SK-N-MC (cell line): Measurements from ENCODE around the gene SLC16A5.
"Not testable (repeated sequence)": the region's sequence is repeated elsewhere in the genome, so short reads cannot be mapped to it uniquely, and the experiment has no call there.

Experiments used
- DNase-seq: peaks from one replicate; pipeline ENCODE4 v3.0.0-alpha.2; 2011; ENCODE audit warnings: low read depth, low spot score
- H3K27ac ChIP-seq: fragments of 200-600 bp; sonication (generic); 2 replicates; pipeline ENCODE4 v1.5.1; 2016; ENCODE audit warnings: mixed run types
- H3K36me3 ChIP-seq: fragments of 200-600 bp; sonication (generic); 2 replicates; pipeline ENCODE4 v1.6.1; 2017; ENCODE audit warnings: antibody characterized with exemption, low read length, mixed read lengths; ENCODE audit not compliant: insufficient read depth
- H3K4me3 ChIP-seq: fragments of 200-600 bp; sonication (generic); 2 replicates; pipeline ENCODE4 v1.5.1; 2016
- H3K9ac ChIP-seq: fragments of 200-600 bp; sonication (generic); 2 replicates; pipeline ENCODE4 v1.8.0; 2017; ENCODE audit warnings: mixed run types, mixed read lengths; ENCODE audit not compliant: insufficient read length
- H3K9me3 ChIP-seq: fragments of 200-600 bp; sonication (generic); 2 replicates; pipeline ENCODE4 v1.6.1; 2017; ENCODE audit warnings: low read depth, mild to moderate bottlenecking, antibody characterized with exemption, low read length, moderate library complexity, mixed read lengths
- EZH2 ChIP-seq: fragments of 200-600 bp; sonication (generic); IDR thresholded peaks from one replicate; pipeline ENCODE4 v1.6.1; 2017; ENCODE audit warnings: antibody characterized with exemption
- FOXP2 ChIP-seq: optimal IDR thresholded peaks from 2 replicates; pipeline ENCODE3; 2011; ENCODE audit warnings: mild to moderate bottlenecking, moderate library complexity; ENCODE audit not compliant: insufficient read depth; ENCODE audit errors: extremely low read length, control extremely low read depth
- POLR2AphosphoS5 ChIP-seq: IDR thresholded peaks from 2 replicates; pipeline ENCODE4 v1.6.1; 2012; ENCODE audit warnings: mild to moderate bottlenecking, low read depth, low read length, borderline replicate concordance

Gene SLC16A5

DNA sequence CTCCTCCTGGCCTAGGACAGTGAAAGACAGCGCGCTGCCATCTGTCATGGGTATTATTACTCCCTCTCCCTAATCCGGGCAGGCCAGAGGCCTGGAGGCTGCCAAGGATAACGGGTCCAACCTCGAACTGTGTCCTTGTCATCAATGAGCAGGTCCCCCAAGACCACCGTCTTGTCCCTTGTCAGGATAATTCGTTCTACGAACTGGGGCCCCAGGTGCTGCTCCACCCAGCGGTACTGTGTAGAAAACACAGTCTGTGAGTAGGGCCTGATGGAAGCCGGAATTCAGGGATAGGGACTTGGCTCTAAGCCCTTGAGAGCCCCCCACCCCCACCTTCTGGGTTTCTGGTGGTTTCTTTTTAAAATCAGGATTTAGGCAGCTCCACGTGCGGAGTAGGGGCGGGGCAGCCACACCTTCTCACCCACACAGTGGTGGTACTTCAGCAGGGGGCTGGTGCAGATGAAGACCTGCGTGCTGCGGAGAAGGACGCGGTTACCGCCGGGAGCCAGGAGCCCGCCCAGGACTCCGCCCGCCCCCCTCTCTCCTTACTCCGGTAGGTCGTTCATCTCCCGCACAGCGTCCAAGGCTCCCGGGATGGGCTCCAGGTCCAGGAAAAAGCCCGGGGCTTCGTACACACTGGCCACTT, 43.0 kb downstream of the SLC16A5 start:
- Histone ChIP-seq H3K4me3 (peak overlapping the region; percentile 97), H3K27ac (peak overlapping the region; percentile 70), H3K9ac (peak overlapping the region; percentile 90), H3K36me3 (peaks cover 14% of the 10 kb centered on the region; the same call in 1 of the 2 replicates), H3K9me3 (no peaks in the 10 kb centered on the region)
- no peak for TF ChIP-seq EZH2
- no peak for TF ChIP-seq POLR2AphosphoS5
- TF ChIP-seq FOXP2: no peak
- peak; percentile 24 for DNase-seq

DNA sequence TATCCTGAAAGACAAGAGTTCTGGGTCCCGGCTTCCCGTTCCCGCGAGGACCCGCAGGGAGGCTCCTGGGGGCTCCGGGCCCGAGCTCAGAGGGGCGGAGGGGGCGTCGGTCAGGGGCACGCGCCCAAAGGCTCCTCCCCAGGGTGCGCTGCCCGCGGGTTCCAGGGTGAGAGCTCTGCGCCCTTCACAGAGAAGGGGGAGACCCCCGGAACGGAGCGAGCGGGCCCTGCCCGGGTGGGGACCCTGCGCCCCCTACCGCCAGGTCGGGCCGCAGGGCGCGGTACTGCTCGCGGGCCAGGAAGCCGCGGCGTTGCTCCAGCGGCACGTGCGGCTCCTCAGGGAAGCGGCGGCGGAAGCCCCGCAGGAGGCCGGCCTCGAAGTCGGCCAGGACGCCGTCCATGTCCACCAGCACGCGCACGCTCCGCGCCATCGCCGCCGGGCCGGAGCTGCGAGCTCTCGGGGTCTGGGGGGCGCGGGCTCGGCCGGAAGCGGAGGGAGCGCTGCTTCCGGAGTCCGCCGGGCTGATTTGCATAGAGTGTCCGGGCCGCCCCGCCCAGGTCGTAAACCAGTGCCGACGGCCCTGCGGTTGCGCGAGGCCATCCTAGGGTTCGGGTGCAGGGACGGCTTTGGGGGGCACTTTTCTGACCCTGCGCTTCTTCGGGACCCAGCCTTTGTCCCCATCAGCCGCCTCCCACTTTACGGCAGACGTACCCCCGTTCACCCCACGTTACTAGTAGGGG, 43.7 kb downstream of the SLC16A5 start, which contains the start of gene NT5C:
TSS of gene NT5C (minus strand) at position 465 of the 740 bp plus-strand sequence. CDS start at position 430, 35 bp downstream.
- Histone ChIP-seq H3K9ac (peak within 1 kb of the TSS; percentile 90), H3K27ac (peak within 1 kb of the TSS; percentile 70), H3K4me3 (peak within 1 kb of the TSS; percentile 97), H3K9me3 (no peaks in the 10 kb centered on the region), H3K36me3 (peaks cover 21% of the 10 kb centered on the region)
- TF ChIP-seq EZH2: no peak
- TF ChIP-seq POLR2AphosphoS5: peak; percentile 81
- no peak for TF ChIP-seq FOXP2
- no peak for DNase-seq

DNA sequence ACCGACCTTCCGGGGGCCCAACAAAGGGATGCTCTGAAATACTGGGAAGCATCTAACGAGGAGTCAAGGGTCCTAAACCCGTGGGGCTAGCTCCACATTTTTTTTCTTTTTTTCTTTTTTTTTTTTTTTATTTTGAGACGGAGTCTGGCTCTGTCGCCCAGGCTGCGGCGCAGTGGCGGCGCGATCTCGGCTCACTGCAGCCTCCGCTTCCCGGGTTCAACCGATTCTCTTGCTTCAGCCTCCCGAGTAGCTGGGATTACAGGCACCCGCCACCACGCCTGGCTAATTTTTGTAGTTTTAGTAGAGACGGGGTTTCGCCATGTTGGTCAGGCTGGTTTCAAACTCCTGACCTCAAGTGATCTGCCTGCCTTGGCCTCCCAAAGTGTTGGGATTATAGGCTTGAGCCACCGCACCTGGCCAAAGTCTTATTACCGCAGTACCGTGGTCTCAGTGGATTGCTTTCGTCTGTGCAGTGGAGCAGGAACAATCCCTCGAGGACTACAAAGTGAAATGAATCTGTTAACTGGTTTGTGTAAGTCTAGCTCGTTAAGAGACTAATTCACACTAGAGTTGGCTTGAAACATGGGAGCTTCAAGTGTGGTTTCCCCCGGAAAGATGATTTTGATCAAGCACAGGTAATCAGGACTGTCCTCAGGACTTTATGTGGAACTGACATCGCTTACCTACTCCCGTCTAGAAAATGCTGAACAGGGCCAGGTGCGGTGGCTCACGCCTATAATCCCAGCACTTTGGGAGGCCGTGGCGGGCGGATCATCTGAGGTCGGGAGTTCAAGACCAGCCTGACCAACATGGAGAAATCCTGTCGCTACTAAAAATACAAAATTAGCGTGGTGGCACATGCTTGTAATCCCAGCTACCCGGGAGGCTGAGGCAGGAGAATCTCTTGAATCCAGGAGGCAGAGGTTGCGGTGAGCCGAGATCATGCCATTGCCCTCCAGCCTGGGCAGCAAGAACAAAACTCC, 44.6 kb downstream of the SLC16A5 start:
- peak overlapping the region; percentile 90 for H3K9ac ChIP-seq
- peak overlapping the region; percentile 97 for H3K4me3 ChIP-seq
- H3K36me3 ChIP-seq: peaks cover 29% of the 10 kb centered on the region
- not testable (repeated sequence) for DNase-seq, H3K9me3 ChIP-seq
- H3K27ac ChIP-seq: peak overlapping the region; percentile 70

DNA sequence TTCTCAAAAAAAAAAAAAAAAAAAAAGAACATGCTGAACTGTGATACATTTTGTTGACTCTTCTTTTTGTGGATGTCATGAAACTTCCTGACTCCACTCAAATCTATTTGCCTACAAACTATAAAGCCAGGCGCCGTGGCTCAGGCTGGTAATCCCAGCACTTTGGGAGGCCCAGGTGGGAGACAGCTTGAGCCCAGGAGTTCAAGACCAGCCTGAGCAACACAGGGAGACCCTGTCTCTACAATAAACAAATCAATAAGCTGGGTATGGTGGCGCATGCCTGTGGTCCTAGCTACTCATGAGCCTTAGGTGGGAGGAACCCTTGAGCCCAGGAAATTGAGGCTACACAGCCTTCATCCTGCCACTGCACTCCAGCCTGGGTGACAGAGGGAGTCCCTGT, 45.2 kb downstream of the SLC16A5 start:
- Histone ChIP-seq H3K27ac (peak overlapping the region; percentile 74; the same call in 1 of the 2 replicates), H3K9ac (no peak overlapping the region), H3K9me3 (no peaks in the 10 kb centered on the region), H3K4me3 (no peak overlapping the region), H3K36me3 (peaks cover 36% of the 10 kb centered on the region)
- no peak for DNase-seq
- TF ChIP-seq FOXP2 (no peak), EZH2 (no peak), POLR2AphosphoS5 (peak; percentile 36; the same call in 1 of the 2 replicates)

DNA sequence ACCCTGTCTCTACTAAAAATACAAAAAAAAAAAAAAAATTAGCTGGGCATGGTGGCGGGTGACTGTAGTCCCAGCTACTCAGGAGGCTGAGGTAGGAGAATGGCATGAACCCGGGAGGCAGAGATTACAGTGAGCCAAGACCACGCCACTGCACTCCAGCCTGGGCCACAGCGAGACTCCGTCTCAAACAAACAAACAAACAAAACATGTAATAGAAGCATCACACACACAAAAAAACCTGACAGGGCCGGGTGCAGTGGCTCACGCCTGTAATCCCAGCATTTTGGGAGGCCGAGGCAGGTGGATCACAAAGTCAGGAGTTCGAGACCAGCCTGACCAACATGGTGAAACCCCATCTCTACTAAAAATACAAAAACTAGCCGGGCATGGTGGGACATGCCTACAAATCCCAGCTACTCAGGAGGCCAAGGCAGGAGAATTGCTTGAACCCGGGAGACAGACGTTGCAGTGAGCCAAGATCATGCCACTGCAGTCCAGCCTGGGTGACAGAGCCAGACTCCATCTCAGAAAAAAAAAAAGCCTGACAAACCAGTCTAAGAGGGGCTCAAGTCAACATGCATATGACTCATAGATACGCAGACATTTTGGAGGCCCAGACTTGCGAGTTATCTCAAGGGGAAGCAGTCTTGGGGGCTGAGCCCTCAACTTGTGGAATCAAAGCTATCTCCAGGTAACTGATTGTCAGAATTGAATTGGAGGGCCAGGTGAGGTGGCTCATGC, 46.0 kb downstream of the SLC16A5 start:
- not testable (repeated sequence) for H3K4me3 ChIP-seq, H3K27ac ChIP-seq, H3K9ac ChIP-seq, H3K9me3 ChIP-seq, DNase-seq
- peaks cover 44% of the 10 kb centered on the region for H3K36me3 ChIP-seq

DNA sequence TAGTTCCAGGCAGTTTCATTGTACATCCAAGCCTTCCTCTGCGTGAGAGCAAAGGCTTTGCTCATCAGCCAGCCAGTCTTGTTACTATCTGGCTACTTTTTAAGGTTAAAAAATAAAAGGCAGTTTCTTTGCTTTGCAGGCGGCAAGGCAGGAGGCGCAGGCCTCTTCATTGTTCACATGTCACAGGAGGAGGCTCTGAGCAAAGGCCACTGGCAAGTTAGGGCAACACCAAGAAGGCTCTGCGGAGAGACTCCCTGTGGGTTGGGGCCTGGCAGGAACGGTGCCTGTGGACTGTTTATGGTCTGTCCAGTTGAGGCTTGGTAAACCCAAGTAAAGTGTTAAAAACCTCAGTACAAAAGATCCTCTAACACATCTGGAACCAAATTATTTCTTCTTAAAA, 47.7 kb downstream of the SLC16A5 start:
- Histone ChIP-seq H3K36me3 (peaks cover 53% of the 10 kb centered on the region), H3K27ac (peak overlapping the region; percentile 65), H3K4me3 (no peak overlapping the region), H3K9ac (no peak overlapping the region), H3K9me3 (no peaks in the 10 kb centered on the region)
- TF ChIP-seq POLR2AphosphoS5 (no peak; the same call in 1 of the 2 replicates), EZH2 (no peak), FOXP2 (no peak)
- no peak for DNase-seq

DNA sequence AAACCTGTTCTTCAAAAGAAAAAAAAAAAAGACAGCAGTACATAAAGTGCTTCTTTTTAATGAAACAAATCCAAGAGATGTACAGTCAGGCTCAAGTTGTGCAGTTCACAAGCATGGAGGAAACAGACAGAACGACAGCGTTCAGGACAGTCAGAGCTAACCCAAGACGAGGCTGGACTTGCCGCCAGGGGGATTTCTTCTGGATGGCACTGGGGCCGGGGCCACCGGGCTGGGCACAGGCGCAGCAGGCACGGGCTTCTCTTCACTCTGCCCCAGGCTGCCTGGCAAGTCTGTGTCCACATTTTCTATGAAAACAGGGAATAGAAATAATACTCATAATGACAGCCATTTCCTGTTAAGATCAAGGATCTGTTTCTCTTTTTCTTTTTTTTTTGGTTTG, 48.2 kb downstream of the SLC16A5 start:
- H3K27ac ChIP-seq: peak overlapping the region; percentile 65
- H3K4me3 ChIP-seq: no peak overlapping the region
- peaks cover 58% of the 10 kb centered on the region for H3K36me3 ChIP-seq
- TF ChIP-seq FOXP2 (no peak), POLR2AphosphoS5 (no peak), EZH2 (no peak)
- H3K9me3 ChIP-seq: no peaks in the 10 kb centered on the region
- H3K9ac ChIP-seq: no peak overlapping the region
- DNase-seq: no peak

DNA sequence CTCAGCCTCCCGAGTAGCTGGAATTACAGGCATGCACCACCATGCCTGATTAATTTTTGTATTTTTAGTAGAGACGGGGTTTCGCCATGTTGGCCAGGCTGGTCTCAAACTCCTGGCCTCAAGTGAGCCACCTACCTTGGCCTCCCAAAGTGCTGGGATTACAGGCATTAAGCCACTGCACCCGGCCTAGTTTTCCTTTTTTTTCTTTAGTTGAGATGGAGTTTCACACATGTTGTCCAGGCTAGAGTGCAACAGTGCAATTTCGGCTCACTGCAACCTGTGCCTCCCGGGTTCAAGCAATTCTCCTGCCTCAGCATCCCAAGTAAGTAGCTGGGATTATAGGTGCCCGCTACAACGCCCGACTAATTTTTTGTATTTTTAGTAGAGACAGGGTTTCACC, 50.0 kb downstream of the SLC16A5 start:
- not testable (repeated sequence) for H3K27ac ChIP-seq, H3K9me3 ChIP-seq, DNase-seq, H3K4me3 ChIP-seq, H3K9ac ChIP-seq
- H3K36me3 ChIP-seq: peaks cover 74% of the 10 kb centered on the region
